GM12892 (cell line): ENCODE results near the gene TM9SF1.

Experiments used
- POLR2A ChIP-seq: IDR thresholded peaks from 2 replicates; pipeline ENCODE4 v1.6.1; 2011; ENCODE audit warnings: low read depth, low read length, control low read depth
- POLR2AphosphoS5 ChIP-seq: IDR thresholded peaks from 2 replicates; pipeline ENCODE4 v1.6.1; 2011; ENCODE audit warnings: low read depth, low read length, control low read depth
- TAF1 ChIP-seq: IDR thresholded peaks from 2 replicates; pipeline ENCODE4 v1.6.1; 2011; ENCODE audit warnings: low read depth, mild to moderate bottlenecking, control low read depth, low read length, borderline replicate concordance

- no peak; the same call in 1 of the 2 replicates for TF ChIP-seq POLR2A
- peak; percentile 53 for TF ChIP-seq POLR2AphosphoS5
- no peak for TF ChIP-seq TAF1
These were observed 15.1 kb downstream of the TM9SF1 start for GRCh38 chr14:24179961-24180796.
